GM12891 (cell line): ENCODE measurements around the gene ADGRG2.

Source experiments
- POLR2A ChIP-seq: IDR thresholded peaks from 2 replicates; pipeline ENCODE4 v1.6.1; 2011; ENCODE audit warnings: low read depth, low read length, control low read depth
- POLR2AphosphoS5 ChIP-seq: IDR thresholded peaks from 2 replicates; pipeline ENCODE4 v1.6.1; 2011; ENCODE audit warnings: low read depth, low read length, control low read depth
- SPI1 ChIP-seq: IDR thresholded peaks from 2 replicates; pipeline ENCODE4 v1.6.1; 2011; ENCODE audit warnings: low read depth, low read length, control low read depth

- no peak for TF ChIP-seq POLR2A
- TF ChIP-seq POLR2AphosphoS5 = no peak
- TF ChIP-seq SPI1 = no peak
These were observed 357 bp upstream of the ADGRG2 start for GRCh38 chrX:19122641-19123009.
